CD4-positive, CD25-positive, alpha-beta regulatory T cell (primary cell): ENCODE measurements around the gene NR2F2. TPM values are rescaled to one million over a fixed set of nuclear protein-coding genes. Genes with fewer than 3 reads are reported as not detected.

Experiments
- ATAC-seq, 2 donors: fragments of 150-1000 bp; cut with Tn5 transposase; one replicate each; pipeline ENCODE4 v1.10.0; 2021; ENCODE audit warnings: low read depth in 2 of 2, moderate number of reproducible peaks in 2 of 2, moderate library complexity in 1 of 2
- DNase-seq, 3 donors: peaks; one replicate each; pipeline versions ENCODE4 v3.0.0 to v3.0.0-alpha.2; 2012 to 2022; ENCODE audit warnings: mixed read lengths in 1 of 3
- H3K27ac ChIP-seq: one replicate; pipeline ENCODE4 v1.7.0; 2013; ENCODE audit warnings: mild to moderate bottlenecking, low read length; ENCODE audit not compliant: insufficient read depth, poor library complexity, severe bottlenecking
- H3K27me3 ChIP-seq: one replicate; pipeline ENCODE4 v1.7.0; 2013; ENCODE audit warnings: low read length; ENCODE audit not compliant: control insufficient read depth, insufficient read depth
- H3K36me3 ChIP-seq: one replicate; pipeline ENCODE4 v1.7.0; 2013; ENCODE audit warnings: mild to moderate bottlenecking, low read length, moderate library complexity; ENCODE audit not compliant: control insufficient read depth, insufficient read depth
- H3K4me1 ChIP-seq: 2 replicates; pipeline ENCODE4 v1.7.0; 2013; ENCODE audit warnings: mild to moderate bottlenecking, low read length; ENCODE audit not compliant: insufficient read depth, control insufficient read depth, poor library complexity, severe bottlenecking
- H3K4me3 ChIP-seq: one replicate; pipeline ENCODE4 v1.7.0; 2013; ENCODE audit warnings: low read depth, mild to moderate bottlenecking, low read length, moderate library complexity
- H3K9me3 ChIP-seq, 2 experiments: 1 replicate in 1 of 2; 2 replicates in 1 of 2; pipeline ENCODE4 v1.7.0; 2013; ENCODE audit warnings: low read length in 2 of 2, mild to moderate bottlenecking in 1 of 2, moderate library complexity in 1 of 2; ENCODE audit not compliant: control insufficient read depth in 2 of 2
- H3K27ac Mint-ChIP-seq, 3 donors: one replicate each; pipeline ENCODE4 v1.8.0; 2020 to 2022; ENCODE audit warnings: mild to moderate bottlenecking in 3 of 3, mixed read lengths in 3 of 3, moderate library complexity in 2 of 3
- H3K27me3 Mint-ChIP-seq: one replicate; pipeline ENCODE4 v1.8.0; 2022; ENCODE audit warnings: mild to moderate bottlenecking, mixed read lengths
- H3K36me3 Mint-ChIP-seq: one replicate; pipeline ENCODE4 v1.8.0; 2020; ENCODE audit warnings: mixed read lengths
- H3K4me1 Mint-ChIP-seq, 4 donors: one replicate each; pipeline ENCODE4 v1.8.0; 2020 to 2022; ENCODE audit warnings: mixed read lengths in 4 of 4, mild to moderate bottlenecking in 1 of 4
- H3K4me3 Mint-ChIP-seq, 4 donors: one replicate each; pipeline ENCODE4 v1.8.0; 2020 to 2022; ENCODE audit warnings: mild to moderate bottlenecking in 4 of 4, mixed read lengths in 4 of 4, moderate library complexity in 3 of 4
- H3K9me3 Mint-ChIP-seq, 7 donors: one replicate each; pipeline ENCODE4 v1.8.0; 2020 to 2022; ENCODE audit warnings: mixed read lengths in 7 of 7, mild to moderate bottlenecking in 3 of 7, moderate library complexity in 2 of 7
- polyA plus RNA-seq, 4 donors: library from polyadenylated mRNA; unstranded; fragments of 300-500 nt; fragmentation: Illumina TruSeq; gene quantifications; one replicate each; pipeline ENCODE4 v1.2.3, GENCODE V29; 2021
- total RNA-seq: library from RNA; stranded (reverse); gene quantifications from one replicate; pipeline ENCODE4 v1.2.3, GENCODE V29; 2022

NR2F2 gene
- total and polyA plus RNA-seq, 5 donors from 2014 or later: not detected

DNA sequence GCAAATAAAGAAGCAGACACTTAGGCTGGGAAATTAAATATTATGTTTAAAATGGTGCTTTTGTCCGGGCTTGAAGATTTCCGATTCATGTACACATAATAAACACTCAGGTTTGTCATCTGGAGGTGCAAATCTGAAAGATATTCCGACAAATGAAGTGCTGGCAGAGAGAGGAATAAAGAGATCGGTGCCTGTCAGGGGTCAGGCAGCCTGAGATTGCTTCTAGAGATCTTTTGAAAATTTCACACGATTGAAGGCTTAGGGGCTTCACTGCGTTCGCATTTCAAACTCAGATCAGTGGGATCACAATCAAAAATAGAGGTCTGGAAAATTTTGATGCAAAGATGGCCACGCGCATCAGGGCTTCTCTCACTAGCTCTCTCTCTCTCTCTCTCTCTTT, 33.2 kb downstream of the NR2F2 start:
- Histone ChIP-seq H3K27ac (no peak overlapping the region), H3K4me3 (no peak overlapping the region), H3K4me1 (peaks cover 1% of the 10 kb centered on the region), H3K9me3 (peaks cover 0 to 2% of the 10 kb centered on the region in 2 experiments), H3K36me3 (no peaks in the 10 kb centered on the region), H3K27me3 (peaks cover 46% of the 10 kb centered on the region)
- Mint-ChIP-seq H3K9me3 (peaks cover 0 to 19% (median 2%) of the 10 kb centered on the region in 7 donors), H3K27me3 (peaks cover 85% of the 10 kb centered on the region), H3K36me3 (peaks cover 3% of the 10 kb centered on the region), H3K4me1 (peaks cover 0 to 7% (median 6%) of the 10 kb centered on the region in 4 donors), H3K27ac (no peak overlapping the region), H3K4me3 (peak overlapping the region in 2 of 4 donors; percentile 38 to 43)
- no peak for DNase-seq
- no peak for ATAC-seq

DNA sequence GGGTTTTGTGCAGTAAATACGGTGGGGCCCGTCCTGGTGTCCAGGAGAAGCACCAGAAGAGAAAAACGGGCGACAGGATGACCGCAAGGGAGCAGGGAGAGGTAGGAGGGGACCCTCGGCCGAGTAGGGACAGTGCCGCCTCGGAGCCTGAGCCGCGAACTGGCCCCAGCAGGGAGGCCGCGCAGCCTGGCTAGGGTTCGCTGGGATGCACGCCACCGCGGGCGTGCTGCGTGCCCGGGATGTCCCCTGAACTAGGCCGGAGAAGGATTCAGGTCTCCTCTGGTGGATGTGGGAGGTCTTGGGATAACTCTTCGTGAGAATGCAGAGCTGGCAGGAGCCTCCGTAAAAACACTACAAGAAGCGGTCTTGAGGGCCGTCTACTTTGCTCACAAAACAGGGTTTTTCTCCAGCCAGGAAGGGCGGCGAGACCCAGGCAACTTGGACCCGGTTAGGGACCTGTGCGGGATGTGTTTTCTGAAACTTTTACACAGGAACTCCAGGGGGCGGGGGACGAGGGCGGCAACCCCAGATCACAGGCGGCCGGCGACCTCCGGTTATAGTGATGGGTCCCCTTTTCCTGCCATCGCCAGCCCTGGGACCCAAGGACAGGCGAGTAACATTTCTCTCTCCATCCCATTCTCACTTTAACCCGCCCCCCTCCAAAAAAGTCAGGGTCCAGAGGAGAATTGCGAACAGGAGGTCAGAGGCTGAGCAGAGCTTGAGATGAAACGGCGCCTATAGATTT, 35.5 kb downstream of the NR2F2 start:
- Histone ChIP-seq H3K4me3 (no peak overlapping the region), H3K4me1 (no peaks in the 10 kb centered on the region), H3K27me3 (peaks cover 41% of the 10 kb centered on the region), H3K9me3 (no peaks in the 10 kb centered on the region), H3K27ac (no peak overlapping the region), H3K36me3 (no peaks in the 10 kb centered on the region)
- peaks cover 0 to 7% (median 2%) of the 10 kb centered on the region in 4 donors for H3K4me1 Mint-ChIP-seq
- H3K27ac Mint-ChIP-seq: no peak overlapping the region
- no peak for DNase-seq
- no peak overlapping the region for H3K4me3 Mint-ChIP-seq
- peaks cover 92% of the 10 kb centered on the region for H3K27me3 Mint-ChIP-seq
- peaks cover 3% of the 10 kb centered on the region for H3K36me3 Mint-ChIP-seq
- H3K9me3 Mint-ChIP-seq: peaks cover 0 to 16% (median 2%) of the 10 kb centered on the region in 7 donors
- no peak for ATAC-seq

DNA sequence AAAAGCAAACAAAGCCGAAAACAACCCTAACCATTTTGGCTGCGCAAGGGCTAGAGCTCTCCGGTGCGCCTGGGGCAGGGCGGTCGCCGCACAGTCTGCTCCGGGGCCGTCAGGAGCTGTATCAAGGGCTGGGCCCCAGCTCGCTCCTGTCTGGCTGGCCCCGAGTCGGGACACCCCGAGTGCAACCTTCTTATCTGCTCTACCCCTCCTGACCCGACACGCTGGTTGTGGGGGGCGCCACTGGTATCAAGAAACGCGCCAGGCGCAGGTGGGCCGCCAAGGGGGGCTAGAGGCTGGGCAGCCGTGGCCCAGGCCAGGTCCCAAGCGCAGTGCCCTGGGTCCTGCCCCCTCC, 36.0 kb downstream of the NR2F2 start:
- Mint-ChIP-seq H3K4me1 (peaks cover 0 to 7% (median 2%) of the 10 kb centered on the region in 4 donors), H3K9me3 (peaks cover 0 to 16% (median 2%) of the 10 kb centered on the region in 7 donors), H3K27me3 (peaks cover 87% of the 10 kb centered on the region), H3K27ac (no peak overlapping the region), H3K36me3 (peaks cover 3% of the 10 kb centered on the region), H3K4me3 (no peak overlapping the region)
- Histone ChIP-seq H3K36me3 (no peaks in the 10 kb centered on the region), H3K4me1 (no peaks in the 10 kb centered on the region), H3K27me3 (peaks cover 41% of the 10 kb centered on the region), H3K4me3 (no peak overlapping the region), H3K9me3 (no peaks in the 10 kb centered on the region), H3K27ac (no peak overlapping the region)
- DNase-seq (no peak), ATAC-seq (no peak)

DNA sequence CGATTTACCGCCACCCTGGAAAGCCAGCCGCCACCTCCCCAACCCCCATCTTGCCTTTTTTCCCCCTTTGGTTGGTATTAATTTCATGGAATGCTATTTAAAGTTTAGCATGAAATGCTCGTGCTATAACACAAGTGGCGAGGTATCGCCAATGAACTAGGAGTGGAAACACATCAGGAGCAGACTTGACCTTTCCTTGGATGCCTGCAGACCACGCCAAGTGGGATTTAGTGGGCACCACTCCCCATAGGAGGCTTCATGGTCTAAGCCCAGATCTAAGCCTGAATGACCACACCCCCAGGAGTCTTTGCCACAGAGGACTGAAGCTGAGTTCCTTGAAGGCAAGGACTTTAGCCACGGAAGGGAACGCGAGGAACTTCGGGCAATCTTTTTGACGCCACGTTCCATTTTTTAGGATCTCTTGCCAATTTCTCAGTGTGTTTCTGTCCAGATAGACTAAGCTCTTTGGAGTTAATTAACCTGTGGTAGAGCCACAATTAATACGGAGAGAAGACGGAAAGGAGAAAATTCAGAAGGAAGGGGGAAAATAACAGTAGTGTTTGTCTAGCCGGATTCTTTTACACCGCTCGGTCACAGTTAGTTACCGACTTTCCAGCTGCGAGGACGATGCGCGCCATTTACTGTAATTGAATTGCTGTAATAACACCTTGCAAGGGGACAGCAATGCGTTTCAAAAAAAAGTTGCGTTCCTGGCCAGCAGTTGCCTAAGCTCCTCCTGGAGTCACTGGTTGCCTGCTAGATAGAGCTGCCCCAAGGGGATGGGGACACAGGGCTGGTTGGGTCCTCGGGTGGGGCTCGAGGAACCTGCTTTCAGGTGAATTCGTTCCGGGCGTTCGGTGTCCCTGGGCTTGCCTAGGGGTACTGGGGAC, 37.1 kb downstream of the NR2F2 start:
- Mint-ChIP-seq H3K4me1 (peaks cover 0 to 7% (median 0%) of the 10 kb centered on the region in 4 donors), H3K9me3 (peaks cover 0 to 13% (median 2%) of the 10 kb centered on the region in 7 donors), H3K36me3 (no peaks in the 10 kb centered on the region), H3K4me3 (peak overlapping the region in 1 of 4 donors; percentile 31), H3K27me3 (peaks cover 76% of the 10 kb centered on the region), H3K27ac (no peak overlapping the region)
- Histone ChIP-seq H3K36me3 (no peaks in the 10 kb centered on the region), H3K27ac (no peak overlapping the region), H3K9me3 (no peaks in the 10 kb centered on the region), H3K4me3 (no peak overlapping the region), H3K4me1 (no peaks in the 10 kb centered on the region), H3K27me3 (peaks cover 30% of the 10 kb centered on the region)
- ATAC-seq (no peak), DNase-seq (no peak)

DNA sequence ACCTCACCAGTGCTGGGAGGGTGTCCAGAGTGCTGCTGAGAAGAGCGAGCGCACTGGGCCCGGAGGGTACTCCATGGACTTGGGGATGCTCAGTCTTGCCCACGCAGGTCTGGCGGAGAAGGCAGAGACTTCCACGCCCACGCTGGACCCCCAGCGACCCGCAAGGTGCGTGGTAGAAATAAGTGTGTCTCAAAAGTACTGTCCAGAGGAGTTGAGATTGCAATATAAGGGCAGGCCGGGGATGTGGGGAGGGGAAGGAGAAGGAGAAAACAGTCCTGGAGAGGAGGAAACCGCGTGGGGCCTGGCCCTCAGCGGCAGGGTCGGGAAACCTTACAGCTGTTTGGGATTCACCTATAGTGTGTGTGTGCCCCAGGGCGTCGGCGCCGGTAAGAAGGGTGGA, 38.9 kb downstream of the NR2F2 start:
- no peaks in the 10 kb centered on the region for H3K9me3 ChIP-seq
- no peak for ATAC-seq
- H3K27me3 ChIP-seq: peaks cover 22% of the 10 kb centered on the region

DNA sequence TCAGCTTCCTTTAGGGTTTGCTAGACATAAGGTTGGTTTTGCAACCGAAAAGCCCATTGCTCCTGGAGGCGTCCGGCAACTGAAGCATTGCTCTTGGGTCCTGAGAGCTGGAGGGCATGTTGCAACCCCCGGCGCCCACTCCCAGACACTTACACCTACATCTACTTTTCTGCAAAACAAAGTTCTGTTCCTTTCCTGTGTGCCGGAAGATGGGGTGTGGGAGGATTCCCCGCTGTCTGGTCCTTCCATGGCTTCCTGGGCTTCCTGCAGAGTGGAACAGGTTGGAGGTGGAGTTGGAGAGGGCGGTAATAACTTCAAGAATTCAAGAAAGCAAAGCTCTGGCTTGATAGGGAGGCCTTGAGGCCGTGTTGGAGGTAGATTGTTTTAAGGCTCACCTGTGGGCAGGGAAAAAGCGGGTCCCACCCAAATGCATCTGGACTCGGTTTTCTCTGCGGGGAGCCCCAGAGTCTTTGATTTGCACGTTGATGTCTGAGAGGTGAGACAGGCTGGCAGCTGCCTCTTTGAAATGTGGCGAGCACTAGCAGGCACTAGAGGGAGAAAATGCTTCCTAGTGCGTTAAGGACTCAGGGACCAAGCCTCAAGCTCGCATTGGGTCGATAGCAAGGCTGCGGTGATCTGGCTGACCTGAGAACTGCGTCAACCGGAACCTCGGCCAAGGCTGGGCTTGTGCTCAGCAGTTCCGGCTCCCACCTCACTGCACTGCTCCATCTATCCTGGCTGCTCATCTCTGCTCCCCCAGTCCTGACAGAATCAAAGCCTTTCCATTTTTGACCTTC, 39.5 kb downstream of the NR2F2 start:
- no peaks in the 10 kb centered on the region for H3K4me1 ChIP-seq
- H3K9me3 Mint-ChIP-seq: peaks cover 0 to 14% (median 2%) of the 10 kb centered on the region in 7 donors
- H3K4me3 Mint-ChIP-seq: no peak overlapping the region
- H3K36me3 Mint-ChIP-seq: no peaks in the 10 kb centered on the region
- ATAC-seq: no peak
- H3K4me1 Mint-ChIP-seq: no peaks in the 10 kb centered on the region
- H3K27me3 ChIP-seq: peaks cover 19% of the 10 kb centered on the region
- H3K9me3 ChIP-seq: no peaks in the 10 kb centered on the region
- H3K27me3 Mint-ChIP-seq: peaks cover 58% of the 10 kb centered on the region
- H3K4me3 ChIP-seq: no peak overlapping the region
- H3K27ac ChIP-seq: no peak overlapping the region
- H3K27ac Mint-ChIP-seq: peak overlapping the region in 1 of 3 donors; percentile 49
- no peak for DNase-seq
- H3K36me3 ChIP-seq: no peaks in the 10 kb centered on the region

More for the DNA sequence above, 38.9 kb downstream of the NR2F2 start:
- Mint-ChIP-seq H3K4me3 (no peak overlapping the region), H3K27me3 (peaks cover 64% of the 10 kb centered on the region), H3K9me3 (peaks cover 0 to 14% (median 2%) of the 10 kb centered on the region in 7 donors), H3K36me3 (no peaks in the 10 kb centered on the region), H3K27ac (no peak overlapping the region), H3K4me1 (no peaks in the 10 kb centered on the region)
- Histone ChIP-seq H3K36me3 (no peaks in the 10 kb centered on the region), H3K4me3 (no peak overlapping the region), H3K4me1 (no peaks in the 10 kb centered on the region), H3K27ac (no peak overlapping the region)
- no peak for DNase-seq

DNA sequence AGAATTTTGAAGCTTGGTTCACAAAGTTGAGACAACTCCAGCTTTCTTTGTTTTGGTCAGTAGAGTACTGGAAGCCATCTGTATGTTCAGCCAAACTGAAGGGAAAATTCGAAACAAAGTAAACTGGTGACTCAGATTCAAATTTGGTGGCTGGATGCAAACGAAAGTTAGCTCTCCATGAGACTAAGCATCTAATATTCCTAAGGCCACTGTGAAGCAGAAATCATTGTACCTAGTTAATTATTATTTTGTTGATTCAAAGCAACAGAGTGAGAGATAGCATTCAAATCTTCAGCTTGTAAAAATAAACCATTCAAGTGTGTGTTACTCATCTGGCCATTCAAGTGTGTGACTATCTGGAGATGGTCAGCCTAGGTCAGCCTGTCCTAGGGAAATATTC, 42.1 kb downstream of the NR2F2 start:
- peaks cover 0 to 12% (median 2%) of the 10 kb centered on the region in 7 donors for H3K9me3 Mint-ChIP-seq
- H3K36me3 ChIP-seq: no peaks in the 10 kb centered on the region
- H3K4me1 ChIP-seq: no peaks in the 10 kb centered on the region
- no peak overlapping the region for H3K27ac Mint-ChIP-seq
- no peaks in the 10 kb centered on the region for H3K9me3 ChIP-seq
- H3K4me3 Mint-ChIP-seq: no peak overlapping the region
- H3K27ac ChIP-seq: no peak overlapping the region
- H3K27me3 ChIP-seq: peaks cover 7% of the 10 kb centered on the region
- ATAC-seq (no peak), DNase-seq (no peak)
- no peak overlapping the region for H3K4me3 ChIP-seq
- no peaks in the 10 kb centered on the region for H3K4me1 Mint-ChIP-seq
- H3K36me3 Mint-ChIP-seq: no peaks in the 10 kb centered on the region
- peaks cover 33% of the 10 kb centered on the region for H3K27me3 Mint-ChIP-seq
